GM19025 (cell line): Measurements from ENCODE around the gene RIMS4.

Experiments
- ATAC-seq: cut with Tn5 transposase; IDR thresholded peaks from one replicate; pipeline ENCODE4 v1.9.1; 2021; ENCODE audit warnings: mild to moderate bottlenecking, low read depth, moderate library complexity; ENCODE audit not compliant: unreplicated experiment

RIMS4 gene

GRCh38 chr20:44724423-44725091, 85.8 kb downstream of the RIMS4 start:
- ATAC-seq, result no peak

GRCh38 chr20:44723798-44724362, 86.5 kb downstream of the RIMS4 start:
- no peak for ATAC-seq

- no peak for ATAC-seq
These were observed 87.0 kb downstream of the RIMS4 start for GRCh38 chr20:44723391-44723790.

- ATAC-seq, result no peak
These were observed 87.4 kb downstream of the RIMS4 start for GRCh38 chr20:44722990-44723389.

GRCh38 chr20:44721785-44722054, 88.6 kb downstream of the RIMS4 start:
- ATAC-seq, result no peak

GRCh38 chr20:44720997-44721784, 89.2 kb downstream of the RIMS4 start:
- ATAC-seq, result no peak

GRCh38 chr20:44720621-44720996, 89.7 kb downstream of the RIMS4 start:
- no peak for ATAC-seq

- ATAC-seq, result no peak
These were observed 90.5 kb downstream of the RIMS4 start for GRCh38 chr20:44719841-44720240.

GRCh38 chr20:44717986-44718385, 92.4 kb downstream of the RIMS4 start:
- ATAC-seq, result no peak

GRCh38 chr20:44716309-44717106, 93.8 kb downstream of the RIMS4 start:
- no peak for ATAC-seq

GRCh38 chr20:44715499-44716308, 94.6 kb downstream of the RIMS4 start:
- no peak for ATAC-seq

- no peak for ATAC-seq
These were observed 95.4 kb downstream of the RIMS4 start, which contains the start of gene CCN5 for GRCh38 chr20:44714701-44715498. Gene CCN5 (plus strand): TSS chr20:44715369. CDS start chr20:44715391, 22 bp downstream.

GRCh38 chr20:44714102-44714700, 96.1 kb downstream of the RIMS4 start:
- no peak for ATAC-seq

- ATAC-seq, result no peak
These were observed 99.1 kb downstream of the RIMS4 start for GRCh38 chr20:44711237-44711636.

- no peak for ATAC-seq
These were observed 100.5 kb downstream of the RIMS4 start for GRCh38 chr20:44709797-44710196.

GRCh38 chr20:44709380-44709779, 101.0 kb downstream of the RIMS4 start:
- no peak for ATAC-seq

GRCh38 chr20:44707018-44707579, 103.2 kb downstream of the RIMS4 start:
- ATAC-seq, result no peak

- no peak for ATAC-seq
These were observed 103.9 kb downstream of the RIMS4 start for GRCh38 chr20:44706301-44707017.
